ENCODE measurements around the gene SLC4A7. TPM values are rescaled to one million over a fixed set of nuclear protein-coding genes. Genes with fewer than 3 reads are reported as not detected.

SLC4A7 gene
- 13.6 to 28.5 TPM (median 18.8 TPM) in 3 replicates for polyA plus RNA-seq
- polyA plus RNA-seq (2011; ENCODE audit: low read depth), result 169 TPM
- polyA plus RNA-seq (2011; cell fraction: cytosol; rRNA removed), result 3.2 and 7.2 TPM in 2 replicates
- polyA plus RNA-seq (2011; cell fraction: nucleus; rRNA removed), result 31.2 and 46.6 TPM in 2 replicates
- 18.2 and 22.8 TPM in 2 replicates for polyA plus RNA-seq (2012; ENCODE audit: low replicate concordance)
- polyA minus RNA-seq, result 10.4 to 73.2 TPM (median 35.3 TPM) in 3 replicates
- 29.9 TPM for polyA minus RNA-seq (2011; cell fraction: cytosol; rRNA and poly(A)+ RNA removed)
- 87.9 and 147 TPM in 2 replicates for polyA minus RNA-seq (2011; cell fraction: nucleus; rRNA and poly(A)+ RNA removed)

DNA sequence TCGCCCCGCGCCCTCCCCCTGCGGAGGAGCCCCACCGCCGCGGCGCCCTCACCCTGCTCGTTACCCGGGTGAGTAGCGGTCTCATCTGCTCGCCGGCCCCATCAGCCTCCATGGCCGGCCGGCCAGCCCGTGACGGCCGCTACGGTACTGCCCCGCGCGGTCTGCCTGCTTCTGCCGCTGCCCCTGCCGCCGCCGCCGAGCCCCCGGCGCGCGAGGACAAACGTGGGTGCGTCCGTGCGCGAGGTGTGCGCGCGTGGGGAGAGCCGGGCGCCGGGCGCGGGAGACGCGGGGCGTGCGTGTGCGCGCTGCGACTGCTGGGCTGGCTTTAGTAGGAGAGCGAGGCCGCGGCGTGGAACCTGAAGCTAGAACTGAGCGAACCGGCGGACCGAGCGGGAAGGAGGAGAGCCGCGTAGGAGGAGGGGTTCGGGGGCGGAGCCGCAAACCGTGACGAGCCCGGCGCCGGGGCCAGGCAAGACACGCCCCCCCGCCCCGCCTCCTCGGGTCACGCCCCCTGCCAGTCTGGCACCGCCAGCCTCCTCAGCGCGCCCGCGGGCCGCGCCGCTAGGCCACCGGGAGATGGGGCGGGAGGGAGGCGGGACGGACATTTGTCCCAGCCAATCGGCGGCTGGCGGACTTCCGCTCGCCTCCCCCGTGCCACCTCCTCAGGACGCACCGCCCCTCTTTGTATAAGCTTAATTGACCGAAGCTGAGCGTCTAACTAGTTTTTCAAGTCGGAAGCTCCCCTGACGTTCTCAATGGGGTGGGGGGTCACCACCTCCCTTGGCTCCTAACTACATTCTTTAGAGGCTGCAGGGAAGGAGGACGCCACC, at the start of gene SLC4A7:
Gene SLC4A7, minus strand, starts transcription at position 370 of the 830 bp plus-strand sequence. Its CDS starts 258 bp downstream, at position 112.
- TF ChIP-seq, protein P1, sequence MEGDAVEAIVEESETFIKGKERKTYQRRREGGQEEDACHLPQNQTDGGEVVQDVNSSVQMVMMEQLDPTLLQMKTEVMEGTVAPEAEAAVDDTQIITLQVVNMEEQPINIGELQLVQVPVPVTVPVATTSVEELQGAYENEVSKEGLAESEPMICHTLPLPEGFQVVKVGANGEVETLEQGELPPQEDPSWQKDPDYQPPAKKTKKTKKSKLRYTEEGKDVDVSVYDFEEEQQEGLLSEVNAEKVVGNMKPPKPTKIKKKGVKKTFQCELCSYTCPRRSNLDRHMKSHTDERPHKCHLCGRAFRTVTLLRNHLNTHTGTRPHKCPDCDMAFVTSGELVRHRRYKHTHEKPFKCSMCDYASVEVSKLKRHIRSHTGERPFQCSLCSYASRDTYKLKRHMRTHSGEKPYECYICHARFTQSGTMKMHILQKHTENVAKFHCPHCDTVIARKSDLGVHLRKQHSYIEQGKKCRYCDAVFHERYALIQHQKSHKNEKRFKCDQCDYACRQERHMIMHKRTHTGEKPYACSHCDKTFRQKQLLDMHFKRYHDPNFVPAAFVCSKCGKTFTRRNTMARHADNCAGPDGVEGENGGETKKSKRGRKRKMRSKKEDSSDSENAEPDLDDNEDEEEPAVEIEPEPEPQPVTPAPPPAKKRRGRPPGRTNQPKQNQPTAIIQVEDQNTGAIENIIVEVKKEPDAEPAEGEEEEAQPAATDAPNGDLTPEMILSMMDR (optimal IDR thresholded peaks at IDR 0.05 in 1 of 3, IDR thresholded peaks at IDR 0.05 in 1 of 3, conservative IDR thresholded peaks at IDR 0.05 in 1 of 3; ENCODE audit: extremely low read depth in 1 of 3, insufficient read depth in 2 of 3, low read length in 3 of 3), result no peak
- TF ChIP-seq EZH2 (IDR thresholded peaks at IDR 0.05; ENCODE audit: low read length), result no peak

DNA sequence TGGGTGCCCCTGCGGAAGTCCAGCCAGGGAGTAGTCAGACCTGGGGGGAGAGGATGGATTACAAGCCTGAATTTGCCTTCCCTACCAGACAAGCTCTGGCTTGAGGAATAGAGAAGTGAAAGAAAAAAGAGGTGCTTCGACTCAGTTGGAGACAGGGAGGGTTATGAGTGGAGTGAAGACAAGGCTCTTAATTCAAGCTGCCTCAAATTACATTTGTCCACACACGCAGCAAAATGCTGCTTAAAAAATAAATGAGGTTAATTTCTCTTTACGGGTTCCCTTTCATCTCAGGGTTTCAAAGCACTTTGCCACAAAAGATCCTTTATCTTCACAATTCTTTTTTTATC, 49.0 kb upstream of the SLC4A7 start:
- Histone ChIP-seq H2AFZ (ENCODE audit: control insufficient read depth, low read length) (peak overlapping the region; percentile 90), H3K4me2 (ENCODE audit: control insufficient read depth, extremely low read depth, insufficient read depth, low read depth, low read length) (peak overlapping the region; percentile 90)

More for the DNA sequence above, at the start of gene SLC4A7:
- H4K20me1 ChIP-seq (ENCODE audit: control insufficient read depth, extremely low read depth, insufficient read depth, low read length), result no peaks in the 10 kb centered on the region
- H3K9me3 ChIP-seq (ENCODE audit: control insufficient read depth, low read depth, low read length), result no peaks in the 10 kb centered on the region
- H3K79me2 ChIP-seq (ENCODE audit: control insufficient read depth, insufficient read depth, low read length), result peaks cover 48% of the 10 kb centered on the region
- peaks cover 12% of the 10 kb centered on the region for H3K4me1 ChIP-seq (ENCODE audit: control insufficient read depth, extremely low read depth, insufficient read depth, low read length)
- H3K4me2 ChIP-seq (ENCODE audit: control insufficient read depth, extremely low read depth, insufficient read depth, low read depth, low read length), result peak within 1 kb of the TSS; percentile 97
- peak within 1 kb of the TSS; percentile 55 to 99 (median 93) for H3K4me3 ChIP-seq (ENCODE audit: control insufficient read depth in 2 of 3, extremely low read depth in 1 of 3, insufficient read depth in 2 of 3, low read depth in 1 of 3, low read length in 3 of 3)
- H3K36me3 ChIP-seq (ENCODE audit: control insufficient read depth in 2 of 2, extremely low read depth in 1 of 2, insufficient read depth in 2 of 2, low read length in 2 of 2), result no peaks in the 10 kb centered on the region
- H3K9me1 ChIP-seq (ENCODE audit: control insufficient read depth, extremely low read depth, insufficient read depth, low read length), result no peaks in the 10 kb centered on the region
- DNase-seq (ENCODE audit: low read depth, low spot score) (peak; percentile 59), FAIRE-seq (peak; percentile 57)
- H3K27me3 ChIP-seq (ENCODE audit: control insufficient read depth, extremely low read depth, insufficient read depth, low read length), result no peaks in the 10 kb centered on the region
- peak within 1 kb of the TSS; percentile 91 for H2AFZ ChIP-seq (ENCODE audit: control insufficient read depth, low read length)
- dilution Hi-C loops (cut with MboI; ENCODE audit: extremely low pct_ligation_motif_present, low sequenced_read_pairs), result no loop called here
- peak within 1 kb of the TSS; percentile 67 for H3K27ac ChIP-seq (ENCODE audit: control insufficient read depth, insufficient read depth, low read length)
- H3K9ac ChIP-seq (ENCODE audit: control insufficient read depth, extremely low read depth, insufficient read depth, low read length), result peak within 1 kb of the TSS; percentile 88

More for the DNA sequence above, 49.0 kb upstream of the SLC4A7 start:
- DNase-seq (ENCODE audit: low read depth, low spot score) (no peak), FAIRE-seq (peak; percentile 82)
- Histone ChIP-seq H3K27ac (ENCODE audit: control insufficient read depth, insufficient read depth, low read length) (peak overlapping the region; percentile 93), H3K79me2 (ENCODE audit: control insufficient read depth, insufficient read depth, low read length) (no peaks in the 10 kb centered on the region), H3K27me3 (ENCODE audit: control insufficient read depth, extremely low read depth, insufficient read depth, low read length) (no peaks in the 10 kb centered on the region), H3K9ac (ENCODE audit: control insufficient read depth, extremely low read depth, insufficient read depth, low read length) (peak overlapping the region; percentile 68), H3K9me3 (ENCODE audit: control insufficient read depth, low read depth, low read length) (no peaks in the 10 kb centered on the region), H4K20me1 (ENCODE audit: control insufficient read depth, extremely low read depth, insufficient read depth, low read length) (no peaks in the 10 kb centered on the region), H3K4me1 (ENCODE audit: control insufficient read depth, extremely low read depth, insufficient read depth, low read length) (peaks cover 43% of the 10 kb centered on the region), H3K36me3 (ENCODE audit: control insufficient read depth in 2 of 2, extremely low read depth in 1 of 2, insufficient read depth in 2 of 2, low read length in 2 of 2) (no peaks in the 10 kb centered on the region), H3K9me1 (ENCODE audit: control insufficient read depth, extremely low read depth, insufficient read depth, low read length) (no peaks in the 10 kb centered on the region), H3K4me3 (ENCODE audit: control insufficient read depth in 2 of 3, extremely low read depth in 1 of 3, insufficient read depth in 2 of 3, low read depth in 1 of 3, low read length in 3 of 3) (peak overlapping the region in 2 of 3 experiments; percentile 52 to 61)
- no peak for TF ChIP-seq EZH2 (IDR thresholded peaks at IDR 0.05; ENCODE audit: low read length)
- TF ChIP-seq, protein P1 (optimal IDR thresholded peaks at IDR 0.05 in 1 of 3, IDR thresholded peaks at IDR 0.05 in 1 of 3, conservative IDR thresholded peaks at IDR 0.05 in 1 of 3; ENCODE audit: extremely low read depth in 1 of 3, insufficient read depth in 2 of 3, low read length in 3 of 3), result no peak
- dilution Hi-C loops (cut with MboI; ENCODE audit: extremely low pct_ligation_motif_present, low sequenced_read_pairs), result no loop called here

All from keratinocyte (primary cell).